ENCODE results near the gene PHKA2.
A peak's percentile ranks its signal among the peaks of the same experiment; 100 is the strongest.
"Not testable (repeated sequence)": the region's sequence is repeated elsewhere in the genome, so short reads cannot be mapped to it uniquely, and the experiment has no call there.

The PHKA2 gene, protein sequence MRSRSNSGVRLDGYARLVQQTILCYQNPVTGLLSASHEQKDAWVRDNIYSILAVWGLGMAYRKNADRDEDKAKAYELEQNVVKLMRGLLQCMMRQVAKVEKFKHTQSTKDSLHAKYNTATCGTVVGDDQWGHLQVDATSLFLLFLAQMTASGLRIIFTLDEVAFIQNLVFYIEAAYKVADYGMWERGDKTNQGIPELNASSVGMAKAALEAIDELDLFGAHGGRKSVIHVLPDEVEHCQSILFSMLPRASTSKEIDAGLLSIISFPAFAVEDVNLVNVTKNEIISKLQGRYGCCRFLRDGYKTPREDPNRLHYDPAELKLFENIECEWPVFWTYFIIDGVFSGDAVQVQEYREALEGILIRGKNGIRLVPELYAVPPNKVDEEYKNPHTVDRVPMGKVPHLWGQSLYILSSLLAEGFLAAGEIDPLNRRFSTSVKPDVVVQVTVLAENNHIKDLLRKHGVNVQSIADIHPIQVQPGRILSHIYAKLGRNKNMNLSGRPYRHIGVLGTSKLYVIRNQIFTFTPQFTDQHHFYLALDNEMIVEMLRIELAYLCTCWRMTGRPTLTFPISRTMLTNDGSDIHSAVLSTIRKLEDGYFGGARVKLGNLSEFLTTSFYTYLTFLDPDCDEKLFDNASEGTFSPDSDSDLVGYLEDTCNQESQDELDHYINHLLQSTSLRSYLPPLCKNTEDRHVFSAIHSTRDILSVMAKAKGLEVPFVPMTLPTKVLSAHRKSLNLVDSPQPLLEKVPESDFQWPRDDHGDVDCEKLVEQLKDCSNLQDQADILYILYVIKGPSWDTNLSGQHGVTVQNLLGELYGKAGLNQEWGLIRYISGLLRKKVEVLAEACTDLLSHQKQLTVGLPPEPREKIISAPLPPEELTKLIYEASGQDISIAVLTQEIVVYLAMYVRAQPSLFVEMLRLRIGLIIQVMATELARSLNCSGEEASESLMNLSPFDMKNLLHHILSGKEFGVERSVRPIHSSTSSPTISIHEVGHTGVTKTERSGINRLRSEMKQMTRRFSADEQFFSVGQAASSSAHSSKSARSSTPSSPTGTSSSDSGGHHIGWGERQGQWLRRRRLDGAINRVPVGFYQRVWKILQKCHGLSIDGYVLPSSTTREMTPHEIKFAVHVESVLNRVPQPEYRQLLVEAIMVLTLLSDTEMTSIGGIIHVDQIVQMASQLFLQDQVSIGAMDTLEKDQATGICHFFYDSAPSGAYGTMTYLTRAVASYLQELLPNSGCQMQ

DNA sequence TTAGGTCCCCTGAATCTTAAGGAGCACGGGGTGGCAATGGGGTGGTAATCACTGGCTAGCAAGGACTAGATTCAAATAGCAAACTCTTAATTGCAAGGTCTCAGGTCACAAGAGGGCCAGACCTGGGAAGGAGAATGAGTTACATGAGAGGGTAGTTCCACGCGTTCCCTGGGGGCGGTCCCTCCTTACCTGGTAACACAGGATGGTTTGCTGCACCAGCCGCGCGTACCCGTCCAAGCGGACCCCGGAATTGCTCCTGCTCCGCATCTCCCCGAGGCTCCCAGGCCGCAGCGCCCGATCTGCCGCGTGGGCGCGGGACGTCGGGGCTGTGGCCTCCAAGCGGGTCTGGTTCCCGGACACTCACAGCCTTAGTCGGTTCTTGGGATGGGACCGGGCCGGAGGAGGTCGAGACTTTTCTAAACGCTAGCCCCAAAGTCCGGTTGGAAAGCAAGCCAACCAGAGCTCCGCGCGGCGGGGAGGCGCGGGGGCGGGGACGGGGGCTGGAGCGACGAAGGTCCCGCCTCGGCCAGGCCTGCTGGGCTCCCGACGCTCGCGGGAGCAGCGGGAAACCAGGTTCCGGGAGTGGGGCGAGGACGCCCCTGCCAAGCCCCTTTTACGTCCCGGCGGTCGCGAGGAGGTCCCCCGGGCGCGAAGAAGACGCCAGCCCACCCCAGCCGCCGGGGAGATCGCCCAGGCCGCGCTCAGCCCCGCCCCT lies at the start of gene PHKA2:
TSS of gene PHKA2 (minus strand) at position 449 of the 715 bp plus-strand sequence. CDS start at position 267, 182 bp downstream.
- DNase-seq = peak in 1 of 2 experiments; percentile 42

DNA sequence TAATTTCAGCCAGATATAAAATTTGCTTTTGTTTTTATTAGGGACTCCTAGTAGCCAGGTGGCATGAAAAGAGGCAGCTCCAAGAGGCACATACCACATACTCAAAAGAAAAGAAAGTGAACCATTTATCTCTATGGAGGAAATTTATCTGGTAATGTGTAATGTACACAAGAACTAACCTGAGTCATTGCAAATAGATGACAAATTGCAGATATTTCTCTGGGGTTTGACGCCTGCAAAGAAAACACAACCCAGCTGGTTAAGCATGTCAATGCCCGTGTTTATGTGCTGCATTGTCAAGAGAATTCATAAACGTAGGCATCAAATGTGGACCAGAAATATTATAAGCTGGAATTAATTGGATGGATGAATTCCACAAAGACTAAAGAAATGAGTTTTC lies 46.9 kb upstream of the PHKA2 start:
- no peak for DNase-seq

DNA sequence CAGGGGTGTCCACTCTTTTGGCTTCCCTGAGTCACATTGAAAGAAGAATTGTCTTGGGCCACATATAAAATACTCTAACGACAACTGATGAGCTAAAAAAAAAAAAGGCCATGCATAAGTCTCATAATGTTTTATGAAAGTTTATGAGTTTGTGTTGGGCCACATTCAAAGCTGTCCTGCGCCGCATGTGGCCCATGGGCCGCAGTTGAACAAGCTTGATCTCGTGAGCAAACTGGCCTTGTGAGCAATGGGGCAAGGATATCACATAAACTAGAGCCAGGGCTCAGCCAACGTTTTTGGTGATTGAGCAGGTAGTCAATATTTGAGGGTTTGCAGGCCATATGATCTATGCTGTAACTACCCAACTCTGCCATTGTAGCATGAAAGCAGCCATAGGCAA lies 44.6 kb upstream of the PHKA2 start:
- no peak for DNase-seq

DNA sequence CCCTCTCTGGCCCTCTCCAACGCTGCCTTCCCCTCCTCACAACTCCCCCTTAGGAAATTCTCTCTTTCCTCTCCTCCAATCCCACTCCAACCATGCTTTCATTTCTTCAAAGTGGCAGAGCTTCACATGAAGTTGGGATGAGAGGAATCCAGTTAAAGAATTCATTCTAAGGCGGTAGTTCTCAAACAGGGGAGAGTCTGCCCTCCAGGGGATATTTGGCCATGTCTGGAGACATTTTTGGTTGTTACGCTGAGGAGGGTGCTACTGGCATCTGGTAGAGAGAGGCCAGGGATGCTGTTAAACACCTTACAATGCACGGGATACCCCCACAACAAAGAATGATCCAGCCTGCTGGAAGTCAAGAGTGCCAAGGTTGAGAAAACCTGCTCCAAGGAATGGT lies 40.5 kb upstream of the PHKA2 start:
- no peak for DNase-seq

DNA sequence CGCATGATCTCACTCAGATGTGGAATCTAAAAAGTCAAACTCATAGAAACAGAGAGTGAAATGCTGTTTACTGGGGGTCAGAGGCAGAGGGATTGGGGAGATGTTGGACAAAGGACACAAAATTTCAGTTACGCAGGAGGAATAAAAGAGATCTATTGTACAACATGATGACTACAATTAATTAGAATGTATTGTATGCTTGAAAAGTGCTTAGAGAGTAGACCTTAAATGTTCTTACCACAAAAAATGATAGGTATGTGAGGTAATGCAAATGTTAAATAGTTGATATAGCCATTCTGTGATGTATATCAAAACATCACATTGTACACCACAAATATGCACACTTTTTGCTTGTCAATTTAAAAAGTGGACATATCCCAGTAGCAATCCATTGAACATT lies 36.1 kb upstream of the PHKA2 start:
- no peak for DNase-seq

DNA sequence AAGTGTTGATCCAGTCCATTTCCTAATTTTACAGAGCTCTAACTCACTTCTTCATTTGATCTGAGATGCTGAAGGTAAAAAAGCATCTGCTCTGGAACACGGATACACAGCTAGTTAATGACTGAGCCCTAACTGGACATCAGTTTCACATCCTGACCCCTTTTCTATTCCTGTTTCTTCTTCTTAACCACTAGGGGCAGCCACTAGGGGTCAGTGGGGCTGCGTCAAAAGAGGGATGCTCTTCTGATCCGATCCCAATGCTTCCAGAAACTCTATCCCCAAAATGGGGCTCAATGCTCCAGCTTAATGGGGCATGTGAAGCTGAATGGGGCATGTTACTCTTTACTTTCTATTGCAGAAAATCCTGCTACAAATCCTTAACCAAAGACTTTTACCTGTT lies 33.4 kb upstream of the PHKA2 start:
- peak in 1 of 2 experiments; percentile 2 for DNase-seq

DNA sequence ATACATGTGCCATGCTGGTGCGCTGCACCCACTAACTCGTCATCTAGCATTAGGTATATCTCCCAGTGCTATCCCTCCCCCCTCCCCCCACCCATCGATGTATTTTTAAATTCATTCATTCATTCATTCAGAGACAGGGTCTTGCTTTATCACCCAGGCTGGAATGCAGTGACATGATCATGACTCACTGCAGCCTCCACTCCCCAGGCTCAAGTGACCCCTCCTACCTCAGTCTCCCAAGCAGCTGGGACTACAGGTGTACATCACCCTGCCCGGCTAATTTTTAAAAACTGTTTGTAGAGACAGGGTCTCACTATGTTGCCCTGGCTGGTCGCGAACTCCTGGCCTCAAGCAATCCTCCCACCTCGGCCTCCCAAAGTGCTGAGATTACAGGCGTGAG lies 32.7 kb upstream of the PHKA2 start:
- DNase-seq = not testable (repeated sequence)

DNA sequence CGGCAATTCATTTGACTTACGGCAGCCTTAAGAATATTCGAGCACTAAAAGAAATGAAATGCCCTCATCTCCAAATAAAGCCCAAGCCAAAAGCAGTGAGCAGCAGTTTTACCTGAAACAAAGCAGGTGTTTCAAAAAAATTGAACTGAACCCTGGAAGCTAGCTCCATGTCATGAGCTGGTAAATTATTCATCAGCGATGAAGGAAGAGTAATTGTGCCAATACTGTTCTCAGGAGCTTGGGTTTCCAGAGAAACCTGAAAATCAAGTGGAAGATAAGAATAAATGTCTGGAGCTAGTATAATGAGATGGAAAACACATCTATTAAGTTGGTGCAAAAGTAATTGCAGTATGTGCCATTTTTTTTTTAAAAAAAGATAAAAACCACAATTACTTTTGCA lies 24.0 kb upstream of the PHKA2 start:
- DNase-seq = no peak

DNA sequence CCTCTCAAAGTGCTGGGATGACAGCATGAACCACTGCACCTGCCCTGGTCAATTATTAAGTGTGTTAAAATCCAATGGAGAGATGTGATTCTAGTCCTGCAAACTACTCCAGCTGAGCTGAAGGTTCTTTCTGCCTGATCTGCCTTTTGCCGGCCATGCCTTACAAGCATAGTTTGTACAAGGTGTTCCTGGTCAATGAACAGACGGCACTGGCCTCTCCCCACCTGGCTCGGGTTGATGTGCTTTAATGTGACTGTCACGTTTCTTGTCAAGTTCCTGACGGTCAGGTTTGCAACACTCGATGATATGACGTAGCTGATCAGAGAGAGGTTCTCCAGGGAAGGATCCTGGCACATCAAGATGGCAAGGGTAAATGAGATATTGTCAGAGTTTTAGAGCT lies 23.1 kb upstream of the PHKA2 start:
- DNase-seq = no peak

DNA sequence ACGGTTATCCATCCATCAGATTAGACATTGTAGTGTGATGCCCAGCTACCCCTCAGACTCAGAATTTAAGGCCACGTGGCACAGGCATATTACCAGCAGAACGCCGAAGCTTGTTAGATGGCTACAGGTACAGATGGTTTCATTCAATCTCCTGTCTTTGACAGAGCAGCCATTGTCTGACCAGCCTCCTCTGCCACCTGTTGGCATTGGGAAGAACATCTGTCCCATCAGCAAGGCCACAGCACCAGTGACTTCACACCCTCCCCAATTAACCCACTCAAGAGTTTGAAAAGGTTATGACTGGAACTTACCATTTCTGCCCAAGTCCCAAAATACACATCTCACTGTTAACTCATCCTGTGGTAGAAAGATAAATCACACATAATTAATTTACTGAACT lies 22.0 kb upstream of the PHKA2 start:
- DNase-seq = no peak

DNA sequence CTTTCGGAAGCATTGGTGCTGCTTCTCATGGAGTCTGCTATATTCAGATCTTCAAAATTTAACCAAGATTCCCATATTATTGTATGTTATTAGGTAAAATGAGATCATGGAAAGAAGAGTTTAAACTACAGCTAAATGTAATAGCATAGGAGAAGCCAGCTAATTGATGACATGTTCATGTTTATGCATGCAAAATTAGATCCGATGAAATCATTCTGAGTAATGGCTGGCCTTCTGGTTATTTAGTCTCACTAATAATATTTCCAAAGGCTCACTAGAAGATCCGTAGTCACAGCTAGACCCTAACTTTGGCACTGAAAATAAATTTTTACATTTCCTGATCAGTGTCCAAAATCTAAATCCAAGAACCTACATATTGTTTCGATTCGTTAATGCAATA lies 19.8 kb upstream of the PHKA2 start:
- no peak for DNase-seq

DNA sequence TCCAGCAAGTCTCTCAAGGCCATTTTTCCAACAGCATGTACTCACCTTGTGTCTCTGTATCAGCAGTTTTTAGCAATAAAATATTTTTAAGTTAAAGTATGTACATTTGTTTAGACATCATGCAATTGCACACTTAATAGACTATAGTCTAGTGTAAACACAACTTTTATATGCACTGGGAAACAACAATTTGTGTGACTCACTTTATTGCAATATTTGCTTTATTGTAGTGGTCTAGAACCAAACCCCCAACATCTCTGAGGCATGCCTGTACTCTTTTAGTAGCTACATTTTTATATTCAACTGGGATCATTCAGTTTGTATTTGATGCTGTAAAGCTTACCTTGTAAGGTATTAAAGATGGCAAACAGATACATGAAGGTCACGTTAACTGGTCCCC lies 14.7 kb upstream of the PHKA2 start:
- DNase-seq = no peak

DNA sequence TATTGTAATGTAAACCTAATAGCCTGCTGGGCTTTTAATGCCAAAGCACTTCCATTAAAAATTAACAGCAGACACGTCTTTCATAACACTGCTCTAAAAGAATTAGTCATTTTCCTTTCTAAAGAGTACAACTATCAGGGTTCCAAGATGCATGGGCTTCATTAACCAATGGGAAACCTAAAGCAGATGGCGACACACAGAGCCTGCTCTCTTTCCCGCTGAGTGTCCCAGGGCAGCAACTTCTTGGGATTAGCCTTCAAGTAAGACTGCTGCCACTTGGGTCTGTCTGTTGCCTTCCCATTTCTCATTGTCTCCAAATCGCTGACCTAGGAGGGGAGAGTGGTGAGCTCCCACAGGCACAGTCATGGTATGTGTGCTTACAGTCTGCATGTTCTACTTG lies 14.0 kb upstream of the PHKA2 start:
- DNase-seq = no peak

DNA sequence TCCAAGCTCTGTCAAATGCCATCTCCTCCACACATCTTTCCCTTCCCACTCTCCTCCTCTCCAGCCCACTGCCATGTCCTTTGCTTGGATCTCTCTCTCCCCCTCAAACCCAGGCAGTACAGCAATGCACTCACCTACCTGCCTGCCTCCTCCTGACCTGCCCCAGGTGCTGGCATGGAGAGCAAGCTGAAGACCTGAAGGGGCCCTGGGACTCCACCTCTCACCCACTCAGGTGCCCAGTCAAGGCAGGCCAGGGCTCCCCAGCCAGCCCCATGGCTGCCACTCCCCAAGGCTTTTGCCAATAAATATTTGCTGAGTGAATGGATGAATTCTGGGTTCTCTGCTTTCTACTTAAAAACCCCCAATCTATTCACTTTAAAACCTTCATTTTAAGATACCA lies 12.6 kb upstream of the PHKA2 start:
- no peak for DNase-seq

DNA sequence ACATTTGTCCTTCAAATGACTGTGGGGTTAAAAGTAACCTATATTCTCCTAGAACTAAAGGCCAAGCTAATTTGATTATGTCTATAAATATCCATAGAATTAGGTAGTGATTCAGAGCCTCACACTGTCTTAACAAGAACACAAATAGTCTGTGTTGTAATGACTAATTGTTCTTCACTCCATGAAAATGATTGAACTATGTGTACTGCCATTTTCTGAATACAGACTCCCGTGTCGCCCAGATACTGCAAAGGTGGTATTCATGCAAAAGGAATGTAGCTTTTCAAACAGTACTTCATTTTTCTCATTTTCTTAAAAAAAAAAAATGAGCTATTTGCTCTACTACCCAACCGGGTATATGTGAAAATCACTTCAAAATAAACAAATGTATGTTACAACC lies 11.3 kb upstream of the PHKA2 start:
- DNase-seq = no peak

DNA sequence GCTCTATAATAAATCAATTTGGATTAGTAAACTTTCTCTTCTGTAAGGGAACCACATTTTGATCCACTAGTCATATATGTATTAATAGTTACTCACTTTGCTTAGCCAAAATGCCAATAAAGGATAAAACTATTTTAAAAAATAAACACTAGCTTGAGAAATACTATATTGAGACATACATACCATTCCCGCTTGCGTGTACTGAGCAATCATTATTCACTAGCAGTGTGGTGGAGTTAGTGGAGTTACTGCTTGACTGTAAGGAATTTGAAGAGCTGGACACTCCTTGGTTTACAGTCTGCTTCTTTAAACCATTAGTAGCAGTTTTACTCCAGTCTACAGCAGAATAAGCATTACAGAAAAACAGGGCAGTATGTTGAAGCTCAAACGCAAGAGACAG lies 10.8 kb upstream of the PHKA2 start:
- no peak for DNase-seq

DNA sequence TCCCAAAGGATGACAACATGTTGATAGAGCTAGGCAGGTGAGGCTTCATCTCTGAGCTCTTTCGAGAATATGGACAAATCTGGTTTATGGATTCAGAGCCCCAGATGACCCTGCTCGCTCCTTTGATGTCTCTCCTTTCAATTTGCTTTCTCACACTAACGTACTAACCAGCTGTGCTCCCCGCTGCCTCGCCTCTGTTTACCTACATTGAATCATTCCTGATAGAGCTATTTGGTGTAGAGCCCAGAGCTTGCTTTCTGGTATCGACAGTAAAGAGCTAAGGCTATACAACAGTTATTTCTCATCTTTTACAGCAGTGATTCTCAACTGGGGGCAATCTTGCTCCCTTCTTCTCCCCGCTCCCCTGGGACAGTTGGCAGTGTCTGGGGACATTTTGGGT lies 8.9 kb upstream of the PHKA2 start:
- no peak for DNase-seq

DNA sequence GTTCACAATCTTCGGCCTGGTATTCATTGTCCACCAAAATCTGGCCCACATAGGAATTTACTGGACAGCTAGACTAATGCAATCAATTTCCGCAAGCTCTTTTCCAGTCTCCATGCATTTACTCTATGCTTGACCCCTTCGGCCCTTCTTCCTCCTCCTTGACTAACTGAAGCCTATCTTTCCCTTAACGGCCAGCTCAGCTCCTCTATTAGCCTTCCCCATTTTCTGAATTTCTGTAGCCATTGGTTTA lies 1.2 kb upstream of the PHKA2 start:
- DNase-seq = no peak

DNA sequence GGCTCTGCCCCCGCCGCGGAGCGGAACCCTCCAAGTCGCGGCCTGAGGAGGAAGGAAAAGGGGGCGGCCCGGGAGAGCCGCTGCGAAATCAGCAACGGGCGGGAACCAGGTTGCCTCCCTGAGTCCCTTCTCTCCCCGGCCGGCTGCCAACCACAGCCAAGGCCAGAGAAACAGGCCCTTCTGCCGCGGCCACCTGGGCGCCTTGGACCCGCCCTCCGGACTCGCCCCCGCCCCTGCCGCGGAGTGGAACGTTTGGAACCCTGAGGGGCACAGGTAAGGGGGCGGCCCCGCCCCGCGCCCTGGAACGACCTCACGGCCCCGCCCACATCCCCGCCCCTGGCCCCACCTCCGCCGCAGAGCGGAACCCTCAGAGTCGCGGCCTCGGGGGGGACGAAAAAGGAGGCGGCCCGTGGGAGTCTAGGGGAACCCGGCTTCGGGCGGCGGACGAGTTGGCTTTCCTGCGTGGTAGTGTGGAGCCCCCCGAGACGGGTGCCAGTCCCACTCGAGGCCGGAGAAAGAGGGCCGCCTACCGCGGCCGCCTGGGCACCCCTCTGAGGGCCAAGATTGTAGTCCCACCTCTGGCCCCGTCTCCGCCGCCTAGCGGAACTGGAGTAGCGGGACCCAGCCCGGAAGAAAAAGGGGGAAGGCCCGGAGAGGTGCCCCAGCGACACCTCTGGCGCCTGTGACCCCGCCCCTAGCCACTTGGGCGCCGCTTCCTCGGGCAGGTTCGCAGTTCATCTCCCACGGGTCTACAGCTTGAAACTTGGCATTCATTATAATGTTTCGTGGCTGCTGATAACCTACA lies 669 bp upstream of the PHKA2 start:
- DNase-seq = peak; percentile 48 to 64

DNA sequence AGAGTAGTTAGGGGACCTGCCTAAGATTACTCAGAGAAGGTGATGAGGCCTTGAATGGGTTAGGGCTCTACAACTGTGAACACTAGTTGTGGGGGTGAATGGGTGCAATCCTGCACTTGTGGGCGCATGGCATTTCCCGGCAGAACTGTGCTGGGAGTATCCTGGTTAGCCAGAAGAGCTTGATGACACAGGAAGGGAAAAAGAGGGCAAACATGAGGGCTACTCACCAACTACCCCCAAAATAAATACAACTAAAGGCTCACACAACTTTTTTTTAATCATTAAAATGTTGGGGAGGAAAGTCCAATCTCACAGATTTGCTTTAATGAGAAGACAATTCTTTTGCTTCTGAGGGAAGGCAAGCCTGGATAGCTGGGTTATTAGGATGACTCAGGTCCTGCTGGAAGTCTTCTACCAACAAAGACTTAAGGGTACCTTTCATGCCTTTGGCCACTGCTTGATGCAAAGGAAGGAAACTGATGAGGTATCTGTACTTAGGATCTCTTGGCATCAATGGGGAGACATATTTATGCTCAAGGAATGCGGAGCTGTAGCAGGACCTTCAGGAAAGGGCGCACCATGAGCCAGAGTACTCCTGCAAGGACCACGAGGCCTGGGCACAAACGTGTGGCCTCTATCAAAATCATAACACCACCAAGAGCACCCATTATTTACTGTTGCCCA lies 2.6 kb downstream of the PHKA2 start:
- no peak for DNase-seq

DNA sequence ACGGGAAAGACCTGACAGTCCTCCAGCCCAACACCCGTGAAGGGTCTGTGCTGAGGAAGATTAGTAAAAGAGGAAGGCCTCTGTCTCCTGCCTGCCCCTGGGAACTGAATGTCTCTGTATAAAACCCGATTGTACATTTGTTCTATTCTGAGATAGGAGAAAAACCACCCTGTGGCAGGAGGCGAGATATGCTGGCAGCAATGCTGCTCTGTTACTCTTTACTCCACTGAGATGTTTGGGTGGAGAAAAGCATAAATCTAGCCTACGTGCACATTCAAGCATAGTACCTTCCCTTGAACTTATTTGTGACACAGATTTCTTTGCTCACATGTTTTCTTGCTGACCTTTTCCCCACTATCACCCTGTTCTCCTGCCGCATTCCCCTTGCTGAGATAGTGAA lies 3.7 kb downstream of the PHKA2 start:
- not testable (repeated sequence) for DNase-seq

DNA sequence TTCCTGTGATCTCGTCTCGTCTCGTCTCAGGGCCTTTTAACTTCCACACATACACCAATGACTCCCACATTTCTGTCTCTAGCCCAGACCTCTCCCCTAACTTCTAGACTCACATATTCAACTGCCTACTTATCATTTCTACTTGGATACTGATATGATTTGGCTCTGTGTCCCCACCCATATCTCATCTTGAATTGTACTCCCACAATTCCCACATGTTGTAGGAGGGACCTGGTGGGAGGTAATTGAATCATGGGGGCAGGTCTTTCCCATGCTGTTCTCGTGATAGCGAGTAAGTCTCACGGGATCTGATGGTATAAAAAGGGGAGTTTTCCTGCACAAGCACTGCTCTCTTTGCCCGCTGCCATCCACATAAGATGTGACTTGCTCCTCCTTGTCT lies 8.9 kb downstream of the PHKA2 start:
- no peak for DNase-seq

Measured in SHP77 (cell line).